H9 (cell line): Measurements from ENCODE around the gene NCKAP5. TPM values are rescaled to one million over a fixed set of nuclear protein-coding genes. Genes with fewer than 3 reads are reported as not detected.

ENCODE experiments used
- DNase-seq: peaks from one replicate; pipeline ENCODE4 v3.0.0-alpha.2; 2017
- H2AFZ ChIP-seq: one replicate; pipeline ENCODE4 v1.6.1; 2013; ENCODE audit warnings: mild to moderate bottlenecking, low read length, control low read depth, moderate library complexity
- H2AK5ac ChIP-seq: 2 replicates; pipeline ENCODE4 v1.6.1; 2013; ENCODE audit warnings: low read length, control low read depth, mixed read lengths; ENCODE audit not compliant: insufficient read length
- H2BK120ac ChIP-seq: one replicate; pipeline ENCODE4 v1.6.1; 2013; ENCODE audit warnings: low read depth, mild to moderate bottlenecking, low read length, control low read depth, inconsistent platforms; ENCODE audit not compliant: poor library complexity, severe bottlenecking
- H2BK12ac ChIP-seq: 2 replicates; pipeline ENCODE4 v1.6.1; 2013; ENCODE audit warnings: low read length, control low read depth, mixed read lengths, low read depth; ENCODE audit not compliant: insufficient read length
- H2BK15ac ChIP-seq: 2 replicates; pipeline ENCODE4 v1.6.1; 2013; ENCODE audit warnings: low read depth, low read length, control low read depth
- H2BK20ac ChIP-seq: one replicate; pipeline ENCODE4 v1.6.1; 2013; ENCODE audit warnings: low read depth, mild to moderate bottlenecking, low read length, control low read depth, inconsistent platforms; ENCODE audit not compliant: poor library complexity, severe bottlenecking
- H2BK5ac ChIP-seq: 2 replicates; pipeline ENCODE4 v1.6.1; 2013; ENCODE audit warnings: low read length, control low read depth, mixed read lengths; ENCODE audit not compliant: insufficient read length
- H3K14ac ChIP-seq: 2 replicates; pipeline ENCODE4 v1.6.1; 2013; ENCODE audit warnings: low read length, control low read depth; ENCODE audit not compliant: insufficient read depth
- H3K18ac ChIP-seq: 2 replicates; pipeline ENCODE4 v1.6.1; 2013; ENCODE audit warnings: low read depth, mild to moderate bottlenecking, mixed read lengths, low read length, control low read depth; ENCODE audit not compliant: insufficient read length
- H3K23ac ChIP-seq: 2 replicates; pipeline ENCODE4 v1.6.1; 2013; ENCODE audit warnings: low read length, control low read depth, mixed read lengths, low read depth; ENCODE audit not compliant: insufficient read length
- H3K23me2 ChIP-seq: 2 replicates; pipeline ENCODE4 v1.6.1; 2013; ENCODE audit warnings: low read depth, mild to moderate bottlenecking, mixed read lengths, low read length, control low read depth; ENCODE audit not compliant: insufficient read length, poor library complexity, severe bottlenecking
- H3K27ac ChIP-seq: 2 replicates; pipeline ENCODE4 v1.5.1; 2013; ENCODE audit warnings: low read length, control low read depth, mixed read lengths, low read depth; ENCODE audit not compliant: insufficient read length
- H3K27me3 ChIP-seq: 2 replicates; pipeline ENCODE4 v1.6.1; 2013; ENCODE audit warnings: low read length, control low read depth, inconsistent platforms; ENCODE audit not compliant: insufficient read depth
- H3K4ac ChIP-seq: 2 replicates; pipeline ENCODE4 v1.6.1; 2013; ENCODE audit warnings: low read depth, mild to moderate bottlenecking, control low read depth, inconsistent platforms, low read length, moderate library complexity
- H3K4me1 ChIP-seq: 2 replicates; pipeline ENCODE4 v1.6.1; 2013; ENCODE audit warnings: low read length, control low read depth, inconsistent platforms; ENCODE audit not compliant: insufficient read depth
- H3K4me2 ChIP-seq: 2 replicates; pipeline ENCODE4 v1.6.1; 2013; ENCODE audit warnings: low read length, control low read depth, mixed read lengths; ENCODE audit not compliant: insufficient read length, insufficient read depth
- H3K56ac ChIP-seq: 2 replicates; pipeline ENCODE4 v1.6.1; 2013; ENCODE audit warnings: low read depth, mild to moderate bottlenecking, mixed read lengths, low read length, control low read depth; ENCODE audit not compliant: insufficient read length
- H3K79me1 ChIP-seq: 2 replicates; pipeline ENCODE4 v1.6.1; 2013; ENCODE audit warnings: low read depth, mild to moderate bottlenecking, moderate library complexity, low read length, control low read depth, inconsistent platforms; ENCODE audit not compliant: insufficient read depth, poor library complexity, severe bottlenecking
- H3K79me2 ChIP-seq: 2 replicates; pipeline ENCODE4 v1.6.1; 2013; ENCODE audit warnings: low read length, control low read depth, inconsistent platforms; ENCODE audit not compliant: insufficient read depth
- H3K9ac ChIP-seq: 2 replicates; pipeline ENCODE4 v1.6.1; 2013; ENCODE audit warnings: low read length, control low read depth, mixed read lengths; ENCODE audit not compliant: insufficient read length; ENCODE audit errors: extremely low read depth
- H3K9me3 ChIP-seq: one replicate; pipeline ENCODE4 v1.6.1; 2013; ENCODE audit warnings: low read depth, low read length, inconsistent platforms; ENCODE audit not compliant: control insufficient read depth
- H3T11ph ChIP-seq: one replicate; pipeline ENCODE4 v1.6.1; 2013; ENCODE audit warnings: mild to moderate bottlenecking, low read length, control low read depth, inconsistent platforms
- H4K20me1 ChIP-seq: one replicate; pipeline ENCODE4 v1.6.1; 2013; ENCODE audit not compliant: control insufficient read depth, insufficient read length, insufficient read depth
- H4K5ac ChIP-seq: 2 replicates; pipeline ENCODE4 v1.6.1; 2013; ENCODE audit warnings: low read depth, mild to moderate bottlenecking, mixed read lengths, low read length, control low read depth; ENCODE audit not compliant: insufficient read length
- H4K8ac ChIP-seq: replicated peaks from 2 replicates; pipeline ENCODE4 v1.6.1; 2013; ENCODE audit warnings: low read length, control low read depth, mixed read lengths, low read depth; ENCODE audit not compliant: insufficient read length
- H4K91ac ChIP-seq: 2 replicates; pipeline ENCODE4 v1.6.1; 2013; ENCODE audit warnings: low read depth, mild to moderate bottlenecking, moderate library complexity, mixed read lengths, low read length, control low read depth; ENCODE audit not compliant: insufficient read length
- H3K27ac Mint-ChIP-seq, 3 experiments: 2 replicates in 2 of 3; 3 replicates in 1 of 3; pipeline ENCODE4 v1.8.0; 2020 to 2021; ENCODE audit warnings: mixed read lengths in 3 of 3, mild to moderate bottlenecking in 1 of 3, moderate library complexity in 1 of 3
- H3K27me3 Mint-ChIP-seq: 2 replicates; pipeline ENCODE4 v1.8.0; 2021; ENCODE audit warnings: low read depth, mild to moderate bottlenecking, moderate library complexity, mixed read lengths
- H3K36me3 Mint-ChIP-seq, 3 experiments: 2 replicates in 2 of 3; 3 replicates in 1 of 3; pipeline ENCODE4 v1.8.0; 2020 to 2021; ENCODE audit warnings: low read depth in 3 of 3, mixed read lengths in 3 of 3; ENCODE audit not compliant: insufficient read depth in 1 of 3
- H3K4me1 Mint-ChIP-seq, 2 experiments: 2 replicates each; pipeline ENCODE4 v1.8.0; 2020; ENCODE audit warnings: mixed read lengths in 2 of 2
- H3K4me3 Mint-ChIP-seq, 2 experiments: 2 replicates in 1 of 2; 3 replicates in 1 of 2; pipeline ENCODE4 v1.8.0; 2020 to 2021; ENCODE audit warnings: mild to moderate bottlenecking in 2 of 2, mixed read lengths in 2 of 2, moderate library complexity in 1 of 2
- H3K9me3 Mint-ChIP-seq, 2 experiments: 2 replicates in 1 of 2; 3 replicates in 1 of 2; pipeline ENCODE4 v1.8.0; 2020; ENCODE audit warnings: mild to moderate bottlenecking in 2 of 2, mixed read lengths in 2 of 2, moderate library complexity in 1 of 2
- CTCF ChIP-seq: fragments of 200-600 bp; sonication (generic); conservative IDR thresholded peaks from 3 replicates; pipeline ENCODE4 v1.8.0; 2021; ENCODE audit warnings: antibody characterized with exemption, mild to moderate bottlenecking
- WGBS: extraction: QIAGEN DNeasy Blood & Tissue Kit; methylation state at CpG from one replicate; pipeline ENCODE4 v1.1.7; 2013; ENCODE audit warnings: missing lambda C conversion rate, low lambda C conversion rate, mixed read lengths; ENCODE audit not compliant: insufficient read length; ENCODE audit errors: extremely low coverage; 5-methylcytosine and 5-hydroxymethylcytosine counted together
- total RNA-seq: library from RNA; stranded (reverse); gene quantifications from 2 replicates; pipeline ENCODE4 v1.2.1, GENCODE V29; 2021

NCKAP5 gene
- total RNA-seq, 1 experiment from 2014 or later: 0.26 TPM

- Histone ChIP-seq H4K20me1 (no peaks in the 10 kb centered on the region), H3K27me3 (no peaks in the 10 kb centered on the region), H2BK120ac (no peak overlapping the region), H3K79me2 (no peaks in the 10 kb centered on the region), H2BK12ac (no peak overlapping the region), H3K14ac (no peak overlapping the region), H3K4me1 (no peaks in the 10 kb centered on the region), H3K79me1 (no peaks in the 10 kb centered on the region), H4K91ac (no peak overlapping the region), H2AFZ (no peak overlapping the region), H2BK20ac (no peak overlapping the region), H3K56ac (no peak overlapping the region), H4K5ac (no peak overlapping the region), H3T11ph (no peak overlapping the region), H3K23ac (no peak overlapping the region), H2BK5ac (no peak overlapping the region), H4K8ac (no peak overlapping the region), H2BK15ac (no peak overlapping the region), H3K23me2 (no peaks in the 10 kb centered on the region), H3K27ac (no peak overlapping the region), H3K4ac (no peak overlapping the region), H3K9me3 (no peaks in the 10 kb centered on the region), H3K9ac (no peak overlapping the region), H3K4me2 (no peak overlapping the region), H3K18ac (no peak overlapping the region), H2AK5ac (no peak overlapping the region)
- no peak for TF ChIP-seq CTCF
- WGBS: no CpG with 5 or more reads among the region's 2 CpGs
- H3K9me3 Mint-ChIP-seq: no peaks in the 10 kb centered on the region; a peak in 1 of 5 replicates
- no peaks in the 10 kb centered on the region for H3K4me1 Mint-ChIP-seq
- no peak for DNase-seq
- peaks cover 0 to 5% (median 0%) of the 10 kb centered on the region in 3 experiments; a peak in 1 of 7 replicates for H3K36me3 Mint-ChIP-seq
- H3K27me3 Mint-ChIP-seq: no peaks in the 10 kb centered on the region
- H3K4me3 Mint-ChIP-seq: no peak overlapping the region
- no peak overlapping the region for H3K27ac Mint-ChIP-seq
Observed at GRCh38 chr2:133078667-133079411, 489.4 kb downstream of the NCKAP5 start.
